KBM-7 (cell line): ENCODE data around the gene IRAK4.

Source experiments
- DNase-seq: peaks from one replicate; pipeline ENCODE4 v3.0.0-alpha.2; 2015
- in situ Hi-C: fragments of 300-500 bp; cut with MboI; formaldehyde crosslinking; loops from 2 replicates; pipeline ENCODE4 v1.14.3; 2020; ENCODE audit warnings: low sequenced_read_pairs, low pct_unique_long_range_greater_than_20kb, mixed read lengths

Gene IRAK4

DNA sequence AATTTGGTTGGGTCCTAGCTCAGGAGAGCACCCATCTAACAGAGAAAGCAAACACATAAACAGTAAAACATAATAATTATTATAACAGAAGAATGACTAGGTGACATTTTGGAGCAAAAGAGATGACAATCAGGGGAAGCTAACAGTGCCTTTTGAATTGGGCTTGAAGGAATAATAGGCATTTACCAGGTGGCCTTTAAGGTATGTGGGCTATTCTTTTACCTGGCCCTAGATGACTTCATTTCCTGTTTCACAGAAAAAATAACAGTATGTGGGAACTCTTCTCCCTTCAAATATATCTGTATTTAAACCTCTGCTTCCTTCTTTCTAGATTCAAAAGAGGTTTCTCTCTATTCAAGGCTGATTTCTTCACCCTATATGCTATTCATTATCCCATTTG, 3.8 kb downstream of the IRAK4 start:
- DNase-seq, result no peak
- in situ Hi-C loops, result no loop called here

DNA sequence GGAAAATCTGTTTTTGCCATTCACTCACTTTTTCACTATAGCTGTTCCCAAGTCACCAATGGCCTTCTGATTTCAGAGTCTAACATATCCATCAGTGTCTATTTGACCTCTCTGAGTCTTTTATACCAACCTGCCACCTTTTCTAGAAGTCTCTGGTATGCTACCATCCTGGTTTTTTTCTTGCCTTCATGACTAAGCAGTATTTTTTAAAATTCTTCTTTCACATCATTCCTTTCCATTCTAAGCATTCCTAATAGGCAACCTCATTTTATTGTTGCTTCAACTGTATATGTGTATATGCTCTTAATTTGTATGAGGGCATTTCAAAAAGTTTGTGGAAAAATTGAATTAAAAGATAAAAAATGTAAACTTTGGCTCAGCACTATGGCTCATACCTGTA, 5.0 kb downstream of the IRAK4 start:
- no peak for DNase-seq
- in situ Hi-C loops, result no loop called here

DNA sequence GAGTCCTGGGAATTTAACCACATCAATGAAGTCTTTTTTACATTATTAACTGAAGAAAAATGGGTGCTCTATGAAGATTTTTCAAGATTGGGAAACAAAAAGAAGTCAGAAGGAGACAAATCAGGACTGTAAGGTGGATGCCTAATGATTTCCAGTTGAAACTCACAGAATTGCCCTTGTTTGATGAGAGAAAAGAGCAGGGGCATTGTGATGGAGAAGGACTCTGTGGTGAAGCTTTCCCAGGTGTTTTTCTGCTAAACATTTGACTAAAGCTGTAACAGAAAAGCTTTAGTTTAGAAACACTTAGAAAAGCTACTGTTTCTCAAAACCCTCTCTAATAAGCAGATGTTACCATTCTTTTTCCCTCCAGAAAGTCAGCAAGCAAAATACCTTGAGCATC, 5.8 kb downstream of the IRAK4 start:
- DNase-seq, result no peak
- in situ Hi-C loops, result no loop called here

DNA sequence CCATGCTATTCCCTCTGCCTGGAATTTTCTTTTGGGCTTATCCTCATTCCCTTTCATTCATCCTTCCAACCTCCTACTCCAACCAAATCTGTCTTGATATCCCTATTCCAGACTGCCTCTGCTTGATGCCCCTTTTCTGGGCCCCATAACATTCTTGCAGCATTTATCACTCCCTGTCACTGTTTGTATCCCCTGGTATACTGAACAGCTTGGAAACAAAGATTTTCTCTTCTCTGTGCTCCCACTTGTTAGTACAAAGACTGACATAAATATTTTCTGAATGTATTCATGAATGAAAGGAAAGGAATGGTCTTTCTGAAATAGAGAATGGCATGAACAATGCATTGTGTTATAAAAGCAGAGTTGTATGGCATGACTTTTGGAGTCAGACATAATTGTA, 7.5 kb downstream of the IRAK4 start:
- in situ Hi-C loops, result no loop called here
- DNase-seq, result no peak

DNA sequence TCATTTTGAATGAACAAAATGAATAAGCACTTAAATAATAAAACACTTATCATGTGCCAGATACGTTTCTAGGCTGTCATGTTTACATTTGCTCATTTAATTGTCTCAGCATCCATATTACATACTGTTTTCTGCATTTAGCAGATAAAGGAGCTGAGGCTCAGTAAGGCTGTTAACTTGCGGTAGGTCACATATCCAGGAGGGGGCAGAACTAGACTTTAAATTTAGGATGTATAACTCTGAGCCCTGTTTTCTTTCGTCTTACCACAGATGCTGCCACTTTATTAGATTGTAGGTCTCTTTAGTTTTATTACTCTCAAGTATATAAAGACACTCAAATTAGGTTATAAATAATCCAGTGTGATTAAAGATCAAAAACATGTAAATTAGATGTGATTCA, 17.7 kb downstream of the IRAK4 start:
- in situ Hi-C loops, result no loop called here
- DNase-seq, result peak; percentile 54

DNA sequence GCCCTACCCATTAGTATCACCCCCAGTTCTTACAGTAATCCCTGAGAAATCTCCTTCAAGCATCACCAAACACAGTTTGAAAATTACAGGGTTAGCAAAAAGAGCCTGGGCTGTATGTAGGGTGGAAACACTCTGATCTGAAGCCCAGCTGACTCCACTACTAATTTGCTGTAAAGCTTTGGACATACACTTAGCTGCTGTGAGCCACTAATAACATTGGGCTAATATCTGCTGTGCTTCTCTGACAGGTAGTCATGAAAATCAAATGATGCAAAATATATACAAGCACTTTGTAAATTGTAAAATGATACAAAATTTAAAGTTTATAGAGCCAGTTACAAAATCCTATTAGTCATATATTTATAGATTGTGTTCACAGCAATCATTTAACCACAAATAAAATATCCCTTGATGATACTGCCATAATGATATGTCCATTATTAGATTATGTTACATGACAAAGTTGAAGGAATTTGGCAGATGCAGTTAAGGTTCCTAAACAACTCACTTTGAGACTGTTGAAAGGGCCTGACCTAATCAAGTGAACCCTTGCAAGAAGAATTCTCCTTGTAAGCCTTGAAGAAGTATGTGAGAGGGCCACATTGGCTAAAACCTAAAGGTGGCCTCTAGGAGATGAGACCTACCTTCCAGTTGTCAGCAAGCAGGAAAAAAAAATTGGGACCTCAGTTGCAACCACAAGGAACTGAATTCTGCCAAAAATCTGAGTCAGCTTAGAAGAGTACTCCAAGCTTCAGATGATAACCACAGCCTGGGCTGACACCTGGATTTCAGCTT, 28.3 kb downstream of the IRAK4 start:
- in situ Hi-C loops, result no loop called here

DNA sequence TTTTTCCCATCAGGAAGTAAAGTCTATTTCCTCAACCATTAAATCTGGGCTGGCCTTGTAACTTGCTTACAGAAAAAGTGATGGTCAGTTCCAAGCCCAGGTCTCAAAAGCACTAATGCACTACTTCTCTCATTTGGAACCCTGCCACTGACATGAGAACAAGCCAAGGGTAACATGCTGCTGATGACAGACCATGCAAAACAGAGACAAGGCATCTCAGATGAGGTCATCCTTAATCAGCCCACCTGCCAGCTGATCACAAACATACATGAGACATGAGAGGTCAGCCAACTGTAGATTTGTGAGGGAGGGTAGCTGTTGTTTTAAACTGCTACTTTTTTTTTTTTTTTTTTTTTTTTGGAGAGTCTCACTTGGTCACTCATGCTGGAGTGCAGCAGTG, 31.2 kb downstream of the IRAK4 start:
- in situ Hi-C loops, result no loop called here
- DNase-seq, result no peak

More for the DNA sequence above, 28.3 kb downstream of the IRAK4 start:
- DNase-seq, result no peak

DNA sequence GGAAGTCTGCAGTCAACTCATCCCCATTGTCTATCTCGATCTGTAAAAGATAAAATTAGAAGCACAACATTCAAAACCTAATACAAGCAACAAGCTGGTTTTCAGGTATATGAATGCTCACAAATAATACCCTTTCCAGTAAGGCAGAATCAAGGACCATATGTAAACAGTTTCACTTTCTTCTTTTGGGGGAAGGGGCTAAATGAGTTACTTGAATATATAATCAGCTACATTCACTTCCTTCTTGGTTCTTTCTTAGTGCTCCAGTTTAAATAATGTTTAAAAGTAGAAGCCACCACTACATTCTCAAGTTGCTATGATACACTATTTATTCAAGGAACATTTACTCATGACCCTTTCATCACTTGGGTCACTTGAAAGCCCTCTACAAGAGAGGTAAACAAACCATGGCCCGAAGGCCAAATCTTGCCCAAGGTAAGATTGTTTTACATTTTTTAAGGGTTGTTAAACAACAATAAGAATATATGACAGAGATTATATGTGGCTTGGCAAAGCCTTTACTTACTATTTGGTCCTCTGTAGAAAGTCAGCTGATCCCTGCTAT, 37.0 kb downstream of the IRAK4 start:
- in situ Hi-C loops, result no loop called here
- no peak for DNase-seq

DNA sequence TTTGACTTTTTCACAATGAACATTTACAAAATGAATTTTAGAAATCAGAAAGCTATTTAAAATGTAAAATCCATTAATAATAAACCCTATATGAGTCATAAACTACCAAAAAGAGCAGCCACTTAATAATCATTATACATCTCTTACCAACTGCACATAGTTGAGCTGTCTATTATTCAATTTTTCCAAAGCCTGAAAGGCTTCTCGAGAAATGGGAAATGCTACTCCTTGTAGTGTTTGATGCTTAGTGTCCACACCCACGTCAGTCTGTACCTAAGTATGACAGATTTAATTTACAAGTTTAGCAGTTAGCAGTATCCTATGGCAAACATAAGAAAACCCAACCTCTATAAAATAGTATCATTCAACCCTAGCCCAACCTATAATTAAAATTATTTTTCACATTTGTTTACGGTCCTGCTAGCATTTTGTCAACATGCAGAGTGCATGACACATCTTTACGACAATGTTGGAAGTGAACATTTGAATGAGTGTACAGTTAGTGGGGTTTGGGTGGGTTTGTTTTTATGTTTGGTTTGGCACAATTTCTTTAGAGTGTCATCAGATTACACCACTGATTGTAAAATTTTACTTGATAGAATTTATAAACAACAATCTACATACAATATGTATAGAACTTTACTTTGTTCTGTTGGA, 38.9 kb downstream of the IRAK4 start:
- in situ Hi-C loops, result no loop called here
- no peak for DNase-seq

DNA sequence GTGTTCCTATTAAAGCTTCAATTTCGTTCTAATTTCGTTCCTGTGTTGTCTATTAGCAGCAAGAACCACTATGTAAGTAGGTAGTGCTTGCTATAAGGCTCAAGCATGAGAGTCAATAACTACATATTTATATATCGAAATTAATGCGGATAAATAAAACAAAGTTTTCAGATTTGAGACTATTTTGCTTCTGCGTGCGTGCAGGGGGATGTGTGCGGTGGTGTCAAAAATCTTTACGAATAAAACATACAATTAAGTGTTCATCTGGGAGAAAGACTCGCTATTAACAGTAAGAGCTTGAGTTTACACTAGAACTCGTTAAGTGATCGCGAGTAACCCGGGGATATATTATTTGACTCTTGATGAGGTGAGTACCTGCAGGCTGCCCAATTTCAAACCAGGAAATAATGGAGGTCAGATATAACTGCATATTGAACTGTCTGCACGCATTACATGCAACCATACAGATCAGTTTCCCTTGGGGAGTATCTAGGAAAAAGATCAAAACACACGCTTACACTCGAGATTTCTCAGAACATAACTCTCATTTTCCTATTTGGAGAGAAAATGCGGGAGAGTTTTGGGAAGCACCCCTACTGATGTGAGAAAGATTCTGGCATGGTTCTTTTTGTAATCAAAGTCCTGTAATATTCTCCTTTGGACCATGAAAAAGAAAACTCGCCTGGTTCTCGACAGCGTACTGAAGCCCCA, 46.6 kb downstream of the IRAK4 start:
- in situ Hi-C loops, result no loop called here
- DNase-seq, result no peak

DNA sequence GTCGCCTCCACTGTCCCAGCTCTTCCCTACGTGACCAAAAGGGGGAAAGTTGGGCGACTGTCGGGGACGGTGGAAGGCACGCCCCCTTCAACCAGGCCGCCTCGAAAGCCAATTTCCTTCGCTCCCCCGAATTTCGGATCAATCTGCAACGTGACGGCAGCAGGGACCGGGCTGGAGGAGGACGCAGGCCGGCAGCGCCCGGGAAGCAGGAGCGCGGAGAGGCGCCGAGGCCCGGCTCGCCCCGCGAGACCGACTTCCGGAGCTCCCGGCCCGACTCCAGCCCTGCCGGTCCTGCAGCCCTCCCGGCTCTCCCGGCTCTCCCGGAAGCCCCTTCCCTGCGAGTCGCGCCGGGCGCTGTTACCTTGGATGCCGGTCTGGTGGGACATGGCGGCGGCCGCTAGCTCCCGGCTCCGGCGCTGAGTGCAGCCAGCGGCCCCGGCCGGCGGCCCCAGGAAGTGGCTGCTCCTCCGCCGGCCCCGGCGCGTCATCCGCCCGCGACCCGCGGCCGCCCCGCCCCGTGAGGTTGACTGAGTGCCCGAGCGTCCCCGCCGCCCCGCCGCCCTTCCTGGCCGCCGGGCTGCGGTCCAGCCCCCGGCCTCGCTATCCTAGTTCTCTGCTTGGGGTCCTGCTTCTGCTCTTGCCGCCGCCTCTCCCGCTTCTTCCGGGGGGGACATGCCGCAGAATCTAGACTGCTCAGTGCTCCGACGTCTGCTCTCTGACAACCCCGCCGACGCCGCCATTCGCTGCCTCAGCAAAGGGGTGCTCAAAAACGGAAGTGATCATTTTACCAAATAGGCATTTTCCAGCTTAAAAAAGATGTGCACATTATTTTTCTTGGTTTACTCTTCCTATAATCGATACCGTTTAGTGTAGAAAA, 47.3 kb downstream of the IRAK4 start, which contains the start of gene TWF1:
TSS of gene TWF1 (minus strand) at position 458 of the 877 bp plus-strand sequence. CDS start at position 386, 72 bp downstream.
- in situ Hi-C loops, result no loop called here

DNA sequence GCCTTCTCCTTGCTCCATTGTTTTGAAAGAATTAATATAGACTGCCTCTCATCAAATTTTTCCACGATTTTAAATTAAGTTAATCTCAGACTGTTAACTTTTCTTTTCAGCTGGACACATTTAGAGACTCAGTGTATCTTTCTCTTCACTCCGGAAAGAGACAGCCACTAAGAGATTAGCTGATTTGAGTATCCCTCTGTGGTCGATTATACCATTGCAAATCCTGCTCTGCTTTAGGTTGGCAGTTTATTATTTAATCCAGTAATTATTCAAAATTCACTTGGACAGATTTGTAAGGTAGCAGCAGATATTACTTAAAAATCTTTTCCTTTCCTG, 48.0 kb downstream of the IRAK4 start:
- DNase-seq, result no peak
- in situ Hi-C loops, result no loop called here

More for the DNA sequence above, 47.3 kb downstream of the IRAK4 start, which contains the start of gene TWF1:
- peak; percentile 83 for DNase-seq

DNA sequence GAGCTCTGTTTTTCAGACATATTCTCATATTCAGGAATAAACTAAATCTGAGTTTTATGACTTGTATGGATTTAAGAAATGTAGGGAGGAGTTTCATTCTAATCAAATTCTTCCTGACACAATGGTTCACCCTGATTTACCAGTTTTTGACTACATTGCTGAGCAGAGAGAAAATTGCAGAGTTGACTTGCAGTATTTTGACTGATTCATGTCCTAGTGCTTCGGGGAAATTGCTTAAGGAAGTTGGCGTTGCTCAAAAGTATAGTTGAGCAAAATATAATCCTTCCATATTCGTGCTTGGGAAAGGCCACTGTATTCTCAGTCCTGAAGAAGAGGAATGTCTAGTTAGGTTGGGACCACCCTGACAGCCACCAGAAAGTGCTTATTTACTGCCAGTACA, 48.6 kb downstream of the IRAK4 start:
- no peak for DNase-seq
- in situ Hi-C loops, result no loop called here

DNA sequence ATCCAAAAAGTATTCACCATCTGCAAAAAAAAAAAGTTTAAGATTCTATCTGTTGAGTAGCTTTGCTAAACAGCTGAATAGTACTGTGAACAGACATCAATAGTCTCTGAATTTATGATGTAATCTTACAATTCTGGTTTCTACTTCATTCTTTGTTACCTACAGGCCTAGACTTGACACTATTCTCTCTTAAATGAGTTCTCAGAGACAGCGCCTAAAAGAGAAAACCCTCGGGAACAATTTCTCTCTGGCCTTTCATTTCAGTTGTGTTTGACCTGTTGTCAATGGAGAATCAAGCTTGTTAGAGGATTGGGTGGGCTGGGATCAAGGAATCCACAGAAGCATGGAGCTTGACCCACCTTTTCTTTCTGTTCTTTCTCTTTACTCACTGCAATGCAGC, 53.3 kb downstream of the IRAK4 start:
- DNase-seq, result no peak
- in situ Hi-C loops, result no loop called here

DNA sequence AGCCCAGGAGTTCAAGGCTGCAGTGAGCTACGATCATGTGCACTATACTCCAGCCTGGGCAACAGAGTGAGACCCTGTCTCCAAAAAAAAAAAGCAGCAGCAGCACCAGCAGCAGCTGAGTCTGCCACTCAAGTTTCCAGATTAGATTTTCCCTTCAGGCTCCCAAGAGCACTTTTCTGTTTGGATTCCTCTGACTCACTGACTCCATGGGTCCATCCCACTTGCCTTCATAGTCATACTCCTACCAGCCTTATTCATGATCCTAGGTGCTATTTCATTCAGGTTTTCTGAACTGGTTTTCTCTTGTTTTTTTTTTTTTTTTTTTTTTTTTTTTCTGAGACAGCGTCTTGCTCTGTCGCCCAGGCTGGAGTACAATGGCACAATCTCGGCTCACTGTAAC, 54.2 kb downstream of the IRAK4 start:
- in situ Hi-C loops, result no loop called here
- DNase-seq, result no peak

DNA sequence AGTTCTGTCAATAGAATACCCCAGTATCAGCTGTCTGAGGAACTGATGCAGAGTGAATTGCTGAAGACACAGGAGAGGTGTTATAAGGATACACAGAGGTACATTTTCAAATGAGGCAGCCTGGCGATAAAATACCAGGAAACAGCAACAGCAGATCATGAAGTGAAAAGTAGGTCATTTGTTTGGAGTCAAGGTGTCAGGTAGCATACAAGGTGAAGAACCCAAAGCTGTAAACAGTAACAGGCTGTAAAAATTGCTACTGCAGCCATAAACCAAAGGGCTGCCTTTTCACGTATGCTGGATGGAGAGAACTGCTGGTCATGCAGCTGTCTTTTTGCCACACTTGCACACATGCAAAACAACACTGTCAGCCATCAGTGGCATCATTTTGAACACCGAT, 56.7 kb downstream of the IRAK4 start:
- in situ Hi-C loops, result no loop called here

DNA sequence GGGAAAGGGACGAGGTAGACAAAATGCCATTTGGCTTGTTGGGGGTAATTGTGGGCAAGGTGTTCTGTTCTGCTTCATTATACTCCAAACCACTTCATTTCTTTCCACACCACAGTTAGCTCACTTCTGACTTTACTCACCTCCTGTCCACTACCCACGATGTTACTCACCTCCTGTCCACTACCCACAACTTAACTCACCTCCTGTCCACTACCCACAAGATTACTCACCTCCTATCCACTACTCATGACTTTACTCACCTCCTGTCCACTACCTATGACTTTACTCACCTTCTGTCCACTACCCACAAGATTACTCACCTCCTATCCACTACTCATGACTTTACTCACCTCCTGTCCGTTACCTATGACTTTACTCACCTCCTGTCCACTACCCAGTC, 57.4 kb downstream of the IRAK4 start:
- in situ Hi-C loops, result no loop called here
- DNase-seq, result no peak

More for the DNA sequence above, 56.7 kb downstream of the IRAK4 start:
- DNase-seq, result no peak

DNA sequence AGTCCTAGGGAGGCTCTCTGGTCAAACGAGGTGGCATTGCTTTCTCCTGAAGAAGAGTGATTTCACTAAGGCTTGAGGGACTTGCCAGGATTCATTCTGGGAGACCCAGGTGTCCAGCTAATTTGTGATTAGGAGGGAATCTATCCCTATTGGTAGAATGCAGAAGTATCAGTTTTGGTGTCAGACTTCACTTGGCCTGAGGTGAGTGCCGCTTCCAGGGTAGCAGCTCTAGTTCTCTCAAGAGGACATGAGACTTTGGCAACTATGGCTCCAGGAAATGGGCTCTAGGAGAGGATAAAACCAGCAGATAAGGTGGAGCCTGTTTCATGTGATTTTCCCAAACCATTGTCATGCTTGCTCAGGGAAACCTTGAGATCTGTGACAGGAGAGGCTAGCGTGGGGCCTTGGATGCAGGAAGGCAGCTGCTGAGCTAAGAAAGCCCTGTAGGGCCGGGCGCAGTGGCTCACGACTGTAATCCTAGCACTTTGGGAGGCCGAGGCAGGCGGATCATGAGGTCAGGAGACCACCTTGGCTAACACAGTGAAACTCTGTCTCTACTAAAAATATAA, 65.5 kb downstream of the IRAK4 start:
- DNase-seq, result no peak
- in situ Hi-C loops, result no loop called here

DNA sequence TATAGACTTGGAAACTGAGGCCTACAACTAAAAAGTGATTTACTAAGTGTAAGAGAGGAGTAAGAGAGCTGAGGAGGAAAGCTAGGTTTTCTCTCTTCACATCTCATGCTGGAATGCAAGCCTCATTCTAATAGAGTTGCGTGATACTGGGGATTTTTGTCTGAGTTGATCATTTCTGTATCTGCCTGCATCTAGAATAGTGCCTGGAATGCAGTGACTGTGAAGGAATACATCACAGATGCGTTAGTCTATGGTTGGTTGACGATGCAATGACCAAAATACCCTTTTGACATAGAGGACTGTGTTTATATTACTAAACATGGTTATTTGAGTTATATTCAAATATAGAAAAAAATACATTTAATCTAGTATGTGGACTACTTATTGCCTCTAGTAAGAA, 67.9 kb downstream of the IRAK4 start:
- DNase-seq, result no peak
- in situ Hi-C loops, result no loop called here
